GM18508 (cell line): ENCODE data around the gene HLA-DPA1.
"Not testable (repeated sequence)": the region's sequence is repeated elsewhere in the genome, so short reads cannot be mapped to it uniquely, and the experiment has no call there.

ENCODE experiments used
- ATAC-seq: cut with Tn5 transposase; IDR thresholded peaks from one replicate; pipeline ENCODE4 v1.9.1; 2021; ENCODE audit warnings: moderate number of reproducible peaks; ENCODE audit not compliant: insufficient read depth, unreplicated experiment

HLA-DPA1 gene

DNA sequence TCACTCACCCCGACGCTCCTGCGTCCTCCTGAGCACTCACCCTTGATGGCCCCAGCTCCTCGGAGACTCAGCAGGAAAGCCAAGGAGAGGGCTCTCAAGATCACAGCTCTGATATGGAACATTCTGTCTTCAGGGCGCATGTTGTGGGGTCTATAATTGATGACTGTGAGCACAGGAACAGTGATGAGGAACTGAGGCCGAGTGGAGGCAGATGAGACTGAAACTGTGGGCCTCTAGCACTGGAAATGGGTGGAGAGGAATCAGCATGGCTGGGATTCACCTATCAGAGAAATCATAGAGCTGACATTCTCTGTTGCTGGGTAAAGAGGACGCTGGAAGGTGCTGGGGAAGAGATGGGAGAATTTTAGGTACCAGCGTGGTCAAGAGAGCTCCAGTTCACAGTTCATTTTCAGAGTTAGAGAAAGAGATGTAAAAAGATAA is at the start of gene HLA-DPA1:
Gene HLA-DPA1 (minus strand): TSS at position 219 of the 441 bp plus-strand sequence.
- ATAC-seq: no peak

DNA sequence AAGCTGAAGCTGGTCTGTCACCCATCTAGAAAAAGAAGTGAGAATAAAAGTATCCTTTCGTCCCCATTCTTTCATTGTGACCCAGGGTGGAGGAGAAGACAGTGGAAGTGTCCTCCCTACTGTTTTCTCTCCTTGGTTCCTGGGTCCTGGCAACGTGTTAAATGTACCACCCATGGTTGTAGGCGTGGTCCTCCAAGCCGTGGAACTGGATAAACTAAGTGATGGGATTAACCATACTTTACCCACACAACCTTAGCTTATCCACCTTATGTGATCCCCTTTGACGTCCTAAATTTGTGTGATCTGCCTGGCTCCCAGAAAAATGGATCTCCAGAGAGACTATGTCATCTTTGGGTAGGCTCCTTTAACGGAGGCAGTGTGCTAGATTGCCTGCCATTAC is 49.7 kb upstream of the HLA-DPA1 start:
- no peak for ATAC-seq

DNA sequence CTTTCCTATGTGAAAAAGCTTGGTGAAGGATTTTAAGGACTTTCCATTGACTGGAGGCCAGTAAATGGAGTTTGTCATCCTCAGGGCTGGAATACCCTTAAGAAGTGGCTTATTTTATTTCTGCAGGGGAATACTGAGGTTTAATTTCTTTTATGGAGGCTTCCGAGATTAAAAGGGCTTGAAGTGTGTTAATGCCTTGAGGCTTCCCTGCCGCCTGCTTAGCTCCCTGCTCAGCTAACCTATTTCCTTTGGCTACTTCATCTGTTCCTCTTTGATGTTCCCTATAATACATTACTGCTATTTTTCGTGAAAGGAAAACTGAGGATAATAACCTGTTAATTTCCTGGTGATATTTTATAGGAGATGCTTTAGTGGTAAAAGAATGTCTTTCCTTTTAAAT is 46.6 kb upstream of the HLA-DPA1 start:
- ATAC-seq: no peak

DNA sequence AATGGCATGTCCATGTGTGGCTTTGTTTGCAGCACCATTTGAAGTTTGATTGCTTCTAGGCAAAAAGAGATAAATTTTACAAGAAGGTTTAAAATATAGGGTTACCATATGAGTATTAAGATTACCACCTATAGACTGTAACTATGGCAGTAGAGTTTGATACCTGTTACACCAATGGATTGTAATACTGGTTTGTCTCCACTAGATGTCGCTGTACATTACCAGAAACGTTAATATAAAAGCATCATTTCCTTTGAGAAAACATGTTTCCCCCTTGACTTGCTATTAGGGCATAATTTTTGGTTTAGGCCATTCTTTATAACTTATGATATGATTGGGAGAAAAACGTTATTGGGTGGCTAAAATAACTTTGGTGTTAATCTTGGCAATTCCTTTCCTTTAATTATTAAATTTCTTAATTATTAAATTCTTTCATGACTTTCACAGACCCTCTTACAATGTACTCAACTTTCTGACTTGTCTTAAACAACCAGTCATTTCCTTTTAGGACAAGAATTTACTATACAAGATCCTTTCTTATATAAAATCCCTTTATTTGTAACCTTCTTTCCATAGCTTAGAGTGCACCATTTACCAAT is 45.2 kb upstream of the HLA-DPA1 start:
- ATAC-seq: no peak

DNA sequence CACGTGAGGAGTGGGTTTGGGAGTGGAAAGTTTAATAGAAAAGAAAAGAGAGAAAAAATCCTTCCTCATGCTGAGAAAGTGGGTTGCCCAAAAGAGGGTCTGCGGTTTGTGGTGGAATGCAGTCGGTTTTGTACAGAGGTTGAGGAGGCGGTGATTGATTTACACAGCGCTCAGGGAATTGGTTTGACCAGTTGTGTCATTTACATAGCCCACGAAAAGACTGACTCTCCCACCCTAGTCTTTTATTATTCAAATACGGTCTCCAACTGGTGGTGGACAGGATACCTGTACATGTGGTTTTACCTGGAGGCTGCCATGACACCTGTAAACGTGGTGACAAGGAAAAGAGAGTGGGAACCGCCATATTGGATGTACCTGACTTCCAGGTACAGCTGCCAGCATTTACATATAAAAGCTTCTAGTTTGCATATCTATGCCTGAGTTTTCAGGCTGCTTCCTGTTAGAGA is 44.4 kb upstream of the HLA-DPA1 start:
- ATAC-seq: no peak

DNA sequence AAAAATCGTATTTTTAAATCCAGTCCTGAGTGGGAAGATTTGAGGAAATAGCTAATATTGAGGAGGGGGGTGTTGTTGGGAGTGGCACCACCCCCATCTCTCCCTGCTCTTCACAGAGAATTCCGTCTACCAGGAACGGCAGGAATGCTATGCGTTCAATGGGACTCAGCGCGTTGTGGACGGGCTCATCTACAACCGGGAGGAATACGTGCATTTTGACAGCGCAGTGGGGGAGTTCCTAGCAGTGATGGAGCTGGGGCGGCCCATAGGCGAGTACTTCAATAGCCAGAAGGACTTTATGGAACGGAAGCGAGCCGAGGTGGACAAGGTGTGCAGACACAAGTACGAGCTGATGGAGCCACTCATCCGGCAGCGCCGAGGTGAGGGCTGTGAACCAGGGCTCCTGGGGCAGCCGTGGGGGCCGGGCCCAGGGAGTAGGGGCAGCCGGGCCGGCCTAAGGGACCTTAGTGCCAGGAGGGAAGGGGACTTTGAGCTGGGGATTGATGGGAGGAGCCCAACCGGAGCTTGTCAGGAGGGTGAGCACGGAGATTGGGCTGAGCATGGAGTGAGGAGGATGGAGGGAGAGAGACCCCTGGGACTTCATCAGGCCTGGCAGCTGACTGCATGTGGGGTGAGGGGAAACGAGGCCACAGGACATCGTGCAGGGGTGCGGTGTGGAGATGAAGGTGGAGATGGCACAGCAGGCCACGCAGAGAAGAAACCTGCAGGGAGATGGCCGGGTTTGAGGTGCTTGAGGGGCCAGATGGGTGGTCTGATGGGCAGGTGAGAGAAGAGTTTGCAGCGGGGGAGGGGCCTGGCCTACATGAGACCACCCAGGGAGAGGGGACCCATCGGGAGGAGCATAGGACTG is 43.6 kb upstream of the HLA-DPA1 start:
- no peak for ATAC-seq

DNA sequence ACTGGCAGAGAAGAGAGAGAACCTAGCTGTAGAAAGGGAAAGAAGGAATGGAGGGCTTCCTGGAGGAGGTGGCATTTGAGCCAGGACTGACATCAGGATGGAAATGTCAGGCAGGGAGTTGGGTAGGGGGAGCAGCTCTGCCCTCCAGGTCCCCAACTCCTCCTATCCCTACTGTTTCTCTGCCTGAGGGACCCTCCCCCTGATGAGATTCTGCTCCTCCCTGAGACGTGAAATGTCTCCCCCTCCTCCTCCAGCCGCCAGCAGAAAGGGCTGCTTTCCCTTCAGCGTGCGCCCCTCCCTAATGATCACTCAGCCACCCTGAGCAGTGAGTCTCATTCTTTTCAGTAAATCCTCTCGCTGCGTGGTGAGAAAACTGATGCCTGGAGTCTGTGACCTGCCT is 43.0 kb upstream of the HLA-DPA1 start:
- ATAC-seq: no peak

DNA sequence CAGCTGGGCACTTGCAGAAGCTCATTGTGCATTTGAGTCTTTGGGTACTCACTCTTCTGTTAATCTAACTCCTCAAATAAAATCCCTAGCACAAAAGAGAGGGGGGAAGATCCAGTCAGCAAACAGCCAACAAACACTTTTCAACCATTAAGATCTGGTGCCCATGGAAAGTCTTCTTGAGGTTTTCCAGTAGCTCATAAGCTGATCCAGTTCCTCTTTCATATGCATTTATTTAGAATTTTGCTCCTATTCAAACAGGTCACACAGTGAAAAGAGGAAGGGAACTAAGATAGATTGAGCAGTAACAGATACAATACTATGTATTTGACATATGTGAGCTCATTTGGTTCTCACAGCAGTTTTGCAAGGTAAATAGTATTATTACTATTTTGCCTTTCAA is 41.0 kb upstream of the HLA-DPA1 start:
- no peak for ATAC-seq

DNA sequence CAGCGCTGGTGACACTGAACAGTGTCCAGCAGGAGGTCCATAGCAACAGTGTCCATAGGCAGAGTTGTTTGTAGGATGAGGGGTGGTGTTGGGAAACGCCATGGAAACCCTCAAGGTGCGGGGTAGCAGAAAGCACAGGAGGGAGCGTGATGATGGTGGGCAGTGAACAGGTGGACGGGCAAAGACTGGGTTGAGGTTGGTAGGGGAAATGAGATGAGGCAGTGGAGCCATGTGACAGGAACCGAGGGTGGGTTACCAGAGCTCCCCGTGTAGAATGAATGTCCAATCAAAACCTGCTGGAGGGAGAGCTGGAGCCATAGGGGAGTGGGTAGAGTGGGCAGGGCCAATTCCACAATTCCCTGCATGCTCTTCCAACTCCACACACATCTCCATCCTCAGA is 40.3 kb upstream of the HLA-DPA1 start:
- no peak for ATAC-seq

DNA sequence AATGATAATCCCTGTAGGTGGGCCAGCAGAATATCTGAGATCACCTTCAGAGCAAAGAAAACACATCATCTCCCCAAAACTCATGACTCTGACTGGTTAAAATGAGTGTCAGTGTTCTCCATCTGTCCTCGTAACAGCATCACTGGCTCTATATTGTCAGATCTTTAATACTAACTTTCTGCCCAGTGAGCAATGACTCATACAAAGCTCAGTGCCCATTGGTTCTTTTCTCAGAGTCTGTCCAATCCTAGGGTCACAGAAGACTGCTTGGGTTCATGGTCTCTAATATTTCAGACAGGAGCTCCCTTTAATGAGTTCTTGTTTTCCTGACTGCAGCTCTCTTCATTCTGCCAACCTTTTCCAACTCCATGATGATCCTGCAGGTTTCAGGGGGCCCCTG is 38.7 kb upstream of the HLA-DPA1 start:
- no peak for ATAC-seq

DNA sequence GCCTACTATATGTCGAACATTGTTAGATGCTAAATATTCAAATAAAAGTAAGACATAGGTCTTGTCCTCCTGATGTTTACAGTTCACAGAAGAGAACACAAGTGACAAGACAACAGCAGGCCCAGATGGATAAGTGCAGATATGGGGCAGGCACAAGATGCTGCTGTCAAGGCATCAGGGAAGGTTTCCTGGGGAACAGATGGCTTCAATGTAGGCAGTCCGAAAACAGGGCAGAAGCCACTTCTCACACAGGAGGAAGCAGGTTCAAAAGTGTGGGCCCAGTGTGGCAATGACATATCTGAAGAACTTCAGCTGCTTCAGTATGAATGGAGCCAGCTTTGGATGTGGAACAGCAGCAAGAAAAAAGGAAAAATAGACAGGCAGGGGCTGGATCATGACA is 34.9 kb upstream of the HLA-DPA1 start:
- no peak for ATAC-seq

DNA sequence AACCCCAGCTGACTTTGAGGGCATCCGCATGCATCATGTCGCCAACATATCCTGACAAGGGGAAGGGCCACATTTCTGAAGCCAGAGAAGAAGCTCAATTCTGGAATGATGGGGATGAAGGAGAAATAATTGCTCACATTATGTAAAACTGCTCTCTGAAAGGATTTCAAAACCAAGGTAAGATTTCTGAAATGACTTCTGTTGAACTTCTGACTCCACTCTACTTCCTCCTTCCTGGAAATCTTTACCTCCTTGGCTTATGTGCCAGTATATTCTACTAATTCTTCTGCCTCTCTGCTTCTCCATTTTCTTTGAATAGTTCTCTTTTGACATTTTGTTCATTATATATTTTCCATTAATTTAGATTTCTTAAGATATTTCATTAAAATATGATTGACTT is 34.2 kb upstream of the HLA-DPA1 start:
- ATAC-seq: no peak

DNA sequence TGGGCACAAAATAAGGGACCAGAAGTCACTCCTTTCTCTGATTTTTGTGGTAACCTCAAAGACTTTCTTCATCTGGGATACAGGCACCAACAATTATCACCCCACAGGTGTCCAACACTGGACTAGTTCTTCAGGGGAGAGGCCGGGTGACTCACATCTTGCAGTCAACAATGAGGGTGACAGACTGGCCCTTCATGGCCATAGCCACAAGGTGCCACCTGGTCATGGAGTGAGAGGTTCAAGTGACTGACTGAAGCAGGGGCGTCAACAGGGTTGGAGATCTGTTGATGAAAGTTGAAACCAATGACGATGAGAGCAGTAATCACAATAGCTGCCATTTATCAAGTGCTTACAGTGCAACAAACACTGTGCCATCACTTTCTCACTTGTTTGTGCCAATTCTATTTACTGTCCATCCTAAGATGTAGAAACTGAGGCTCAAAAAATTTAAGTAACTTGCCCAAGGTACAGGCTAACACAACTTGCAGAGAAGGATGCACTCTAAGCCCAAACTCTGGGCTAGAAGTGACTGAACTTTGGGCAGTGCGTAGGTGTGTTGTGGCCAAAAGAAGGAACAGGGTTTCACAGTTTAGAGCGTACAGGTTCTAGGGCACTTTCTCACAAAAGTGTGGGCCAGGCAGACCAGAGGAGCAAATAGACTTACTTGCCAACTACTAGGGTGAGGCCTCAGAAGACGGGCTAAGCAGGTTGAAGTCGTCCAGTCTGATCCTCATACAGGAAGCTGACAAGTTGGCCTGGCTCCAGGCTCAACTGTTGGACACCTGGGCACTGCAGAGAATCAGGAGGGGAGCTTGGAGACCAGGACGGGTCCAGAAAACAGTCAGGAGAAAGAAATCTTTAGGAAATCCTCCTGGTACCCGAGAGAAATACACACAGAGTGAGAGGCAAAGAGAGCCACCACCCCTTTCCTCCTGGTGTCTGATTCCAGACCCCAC is 32.7 kb upstream of the HLA-DPA1 start:
- no peak for ATAC-seq

DNA sequence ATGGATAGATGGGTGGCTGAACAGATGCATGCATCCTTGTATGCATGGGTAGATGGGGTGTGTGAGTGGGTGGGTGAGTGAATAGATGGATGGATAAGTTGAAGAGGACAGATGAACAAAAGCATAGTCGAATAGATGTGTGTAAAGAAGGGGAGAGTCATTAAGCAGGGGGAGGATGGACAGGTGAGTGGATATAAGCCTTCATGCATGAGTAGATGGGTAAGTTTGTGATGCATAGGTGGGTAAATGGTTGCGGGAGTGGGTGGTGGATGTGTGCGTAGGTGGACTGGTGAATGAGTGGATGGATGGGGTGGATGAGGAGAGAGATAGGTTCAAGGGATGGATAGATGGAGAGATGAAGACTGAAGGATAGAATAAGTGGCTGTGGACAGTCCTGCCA is 31.9 kb upstream of the HLA-DPA1 start:
- ATAC-seq: no peak

DNA sequence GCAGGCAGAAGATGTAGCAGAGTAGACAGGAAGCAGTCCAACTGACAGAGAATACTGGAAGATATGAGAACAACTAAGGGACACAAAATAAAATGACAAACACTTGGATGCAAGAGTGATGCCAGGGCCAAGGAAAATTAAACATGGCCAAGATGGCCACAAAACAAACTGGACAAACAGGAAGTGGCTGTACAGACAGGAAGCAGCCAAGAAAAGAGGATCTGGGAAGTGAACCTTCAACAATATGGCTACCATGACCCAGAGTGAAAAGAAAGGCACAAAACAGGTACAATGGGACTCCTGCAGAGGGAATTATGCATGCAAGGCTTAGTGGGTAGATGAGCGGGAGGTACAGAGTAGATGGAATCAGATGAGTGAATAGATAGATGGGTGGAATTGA is 31.4 kb upstream of the HLA-DPA1 start:
- ATAC-seq: no peak

DNA sequence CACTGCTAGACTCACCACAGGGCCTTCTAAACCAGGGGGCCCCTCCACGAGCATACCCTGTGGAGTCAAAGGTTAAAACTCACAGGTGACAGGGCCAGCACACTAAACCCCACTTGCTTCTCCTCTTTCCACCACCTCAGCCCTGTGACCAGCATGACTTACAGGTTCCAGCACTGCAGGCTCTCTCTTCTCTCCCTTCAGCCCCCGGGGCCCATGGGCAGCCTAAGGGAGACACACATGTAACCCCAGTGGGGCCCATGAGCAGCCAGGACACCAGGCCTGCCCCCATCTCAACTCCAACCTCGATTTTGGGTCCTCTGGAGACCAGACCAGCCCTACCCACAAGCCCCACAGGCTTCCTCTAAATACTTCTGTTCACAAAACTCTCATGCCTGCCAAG is 30.3 kb upstream of the HLA-DPA1 start:
- no peak for ATAC-seq

DNA sequence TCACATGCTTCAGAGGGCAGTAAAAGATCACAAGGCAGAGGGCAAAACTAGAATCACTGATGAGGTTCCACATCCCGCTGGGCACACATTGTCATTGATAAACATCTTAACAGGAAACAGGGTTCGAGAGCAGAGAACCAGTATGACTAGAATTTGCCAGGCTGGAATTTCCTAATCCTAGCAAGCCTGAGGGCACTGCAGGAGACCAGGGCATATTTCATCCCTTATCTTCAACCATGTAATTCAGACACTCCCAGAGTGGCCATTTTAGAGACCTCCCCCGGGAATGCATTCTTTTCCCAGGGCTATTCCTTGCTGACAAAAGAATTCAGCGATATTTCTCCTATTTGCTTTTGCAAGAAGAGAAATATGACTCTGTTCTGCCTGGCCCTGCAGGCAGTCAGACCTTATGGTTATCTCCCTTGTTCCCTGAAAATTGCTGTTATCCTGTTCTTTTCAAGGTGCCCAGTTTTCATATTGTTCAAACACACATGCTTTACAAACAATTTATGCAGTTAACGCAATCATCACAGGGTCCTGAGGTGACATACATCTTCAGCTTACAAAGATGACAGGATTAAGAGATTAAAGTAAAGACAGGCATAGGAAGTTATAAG is 27.8 kb upstream of the HLA-DPA1 start:
- not testable (repeated sequence) for ATAC-seq

DNA sequence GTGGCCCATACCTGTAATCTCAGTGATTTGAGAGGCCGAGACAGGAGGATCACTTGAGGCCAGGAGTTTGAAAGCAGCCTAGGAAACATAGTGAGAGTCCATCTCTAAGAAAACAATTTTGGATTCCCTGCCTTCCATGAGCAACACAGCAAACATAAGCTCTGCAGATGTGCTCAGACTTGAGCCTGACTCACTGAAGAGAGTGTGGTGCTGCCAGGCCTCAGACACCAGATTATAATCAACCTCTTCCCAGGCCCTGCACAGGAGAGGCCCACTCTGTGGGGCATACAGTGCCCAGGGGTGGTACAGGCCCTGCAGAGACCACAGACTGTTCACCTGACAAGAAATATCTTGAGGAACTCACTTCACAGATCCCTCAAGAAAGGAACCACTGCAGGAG is 22.2 kb upstream of the HLA-DPA1 start:
- ATAC-seq: no peak

DNA sequence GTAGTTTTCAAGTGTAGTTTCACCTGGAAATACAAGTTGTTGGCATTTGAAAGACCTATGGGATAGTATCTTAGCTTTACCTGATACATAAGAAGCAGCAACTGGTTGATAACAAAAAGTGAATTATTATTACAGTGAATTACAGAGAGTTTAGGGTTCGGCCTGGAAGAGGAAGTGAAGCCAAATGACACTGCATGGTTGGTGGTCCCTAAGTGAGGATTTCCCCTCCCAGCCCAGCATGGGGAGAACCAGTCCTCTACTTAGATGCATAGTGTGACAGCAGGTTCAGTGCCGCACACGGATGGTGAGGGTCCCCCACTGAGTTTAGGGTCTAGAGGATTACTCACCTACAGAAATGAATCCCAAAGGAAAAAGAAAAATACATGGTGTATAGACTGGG is 20.4 kb upstream of the HLA-DPA1 start:
- no peak for ATAC-seq

DNA sequence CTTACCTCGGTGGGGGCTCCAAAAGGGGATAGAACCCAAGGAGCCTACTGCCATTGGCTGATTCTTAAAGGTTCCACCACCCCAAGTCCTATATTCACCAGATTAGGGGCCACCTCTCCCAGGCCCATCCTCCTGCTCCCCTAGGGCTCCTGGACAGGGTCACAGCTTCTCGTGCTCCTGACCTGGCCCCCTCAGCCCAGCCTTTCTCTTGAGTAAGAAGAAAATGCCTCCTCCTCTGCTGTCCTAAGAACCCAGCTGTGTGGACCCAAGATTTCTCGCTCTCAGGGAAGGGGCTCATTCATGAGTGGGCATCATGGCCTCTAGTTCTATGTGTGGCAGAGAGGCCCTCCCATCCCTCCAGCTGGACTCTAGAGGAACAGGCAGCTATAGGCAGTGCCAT is 18.9 kb upstream of the HLA-DPA1 start:
- no peak for ATAC-seq
